ENCODE results near the gene TMEM107.
"Not testable (repeated sequence)": the region's sequence is repeated elsewhere in the genome, so short reads cannot be mapped to it uniquely, and the experiment has no call there.

TMEM107 gene

DNA sequence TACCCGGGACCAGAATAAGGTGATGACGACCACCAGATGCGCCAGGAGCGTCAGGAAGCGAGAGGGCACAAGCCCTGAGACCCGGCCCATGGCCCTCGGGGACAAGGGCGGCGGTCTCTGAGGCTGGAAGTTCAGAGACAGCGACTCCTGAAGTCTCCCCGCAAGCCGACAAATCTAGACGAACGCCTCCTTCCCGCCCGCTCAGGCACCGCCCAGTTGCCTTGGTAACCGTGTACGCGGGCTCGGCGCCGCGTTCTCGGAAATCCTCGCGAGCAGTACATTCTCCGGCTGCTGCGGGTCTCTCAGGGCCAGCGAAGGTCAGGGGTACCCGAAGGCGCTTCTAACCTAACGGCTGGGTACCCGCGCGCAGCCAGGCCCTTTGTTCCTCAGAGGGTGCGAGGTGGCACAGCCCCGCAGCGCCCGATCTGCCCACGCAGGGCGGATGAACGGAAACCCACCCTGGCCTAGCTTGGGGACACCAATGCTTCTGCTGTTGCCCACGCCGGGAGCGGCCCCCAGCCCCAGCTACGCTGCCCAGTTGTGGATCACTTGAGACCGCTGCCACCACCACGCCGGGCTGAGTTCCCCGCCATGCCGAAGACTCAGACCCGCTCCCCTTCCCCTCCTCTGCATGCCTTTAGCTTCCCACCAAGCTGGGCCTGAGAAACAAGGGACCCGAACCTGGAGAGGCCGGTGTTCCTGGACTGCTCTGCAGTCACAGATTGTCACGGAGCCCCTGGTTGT is at the start of gene TMEM107:
TSS of gene TMEM107 (minus strand) at position 184 of the 744 bp plus-strand sequence. CDS start at position 90, 94 bp downstream.
- peak; percentile 74 to 75 for DNase-seq (ENCODE audit: low read depth in 2 of 2)

DNA sequence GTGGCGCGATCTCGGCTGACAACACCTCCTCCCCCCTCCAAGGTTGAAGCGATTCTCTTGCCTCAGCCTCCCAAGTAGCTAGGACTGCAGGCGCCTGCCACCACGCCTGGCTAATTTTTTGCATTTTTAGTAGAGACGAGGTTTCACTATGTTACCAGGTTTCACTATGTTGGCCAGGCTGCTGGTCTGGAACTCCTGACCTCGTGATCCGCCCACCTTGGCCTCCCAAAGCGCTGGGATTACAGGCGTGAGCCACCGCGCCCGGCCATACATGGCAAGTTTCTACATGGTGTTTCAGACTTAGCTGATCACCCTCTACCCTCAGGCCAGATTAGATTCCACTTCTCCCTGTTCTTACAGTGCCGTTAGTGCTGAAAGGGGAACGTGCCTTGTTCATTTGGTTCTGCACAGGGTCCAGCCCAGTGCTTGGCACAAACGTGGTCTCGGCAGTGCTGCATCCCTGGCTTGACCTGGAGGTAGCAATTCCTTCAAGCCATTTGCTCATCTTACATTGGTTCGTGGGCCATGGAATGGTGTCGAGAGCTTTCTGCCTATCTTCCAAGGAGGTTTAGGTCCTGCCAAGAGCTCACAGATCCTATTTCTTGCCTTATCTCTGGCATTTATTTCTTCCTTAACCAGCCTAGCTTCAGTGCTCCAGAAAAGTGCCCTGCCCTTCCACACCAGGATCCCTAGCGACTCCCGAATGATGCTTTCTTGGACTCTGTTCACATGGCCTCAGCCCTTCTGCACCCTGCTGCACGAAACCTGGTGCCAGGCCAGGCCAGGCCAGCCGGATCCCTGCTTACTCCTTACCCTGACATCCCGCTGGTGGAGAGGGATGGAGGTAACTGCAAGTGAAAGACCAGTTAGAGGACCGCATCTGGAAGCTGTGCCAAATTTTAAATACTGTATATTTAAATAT is 49.0 kb upstream of the TMEM107 start:
- DNase-seq (ENCODE audit: low read depth in 2 of 2) = no peak

- DNase-seq (ENCODE audit: low read depth in 2 of 2) = peak in 1 of 2 donors; percentile 29
Observed at GRCh38 chr17:8223356-8224126, 47.4 kb upstream of the TMEM107 start.

GRCh38 chr17:8222630-8223355 is 46.6 kb upstream of the TMEM107 start:
- DNase-seq (ENCODE audit: low read depth in 2 of 2) = peak; percentile 80 to 81

GRCh38 chr17:8222380-8222629 is 46.1 kb upstream of the TMEM107 start:
- no peak for DNase-seq (ENCODE audit: low read depth in 2 of 2)

- DNase-seq (ENCODE audit: low read depth in 2 of 2) = peak; percentile 80 to 83
Observed at GRCh38 chr17:8221663-8222379, 45.6 kb upstream of the TMEM107 start.

DNA sequence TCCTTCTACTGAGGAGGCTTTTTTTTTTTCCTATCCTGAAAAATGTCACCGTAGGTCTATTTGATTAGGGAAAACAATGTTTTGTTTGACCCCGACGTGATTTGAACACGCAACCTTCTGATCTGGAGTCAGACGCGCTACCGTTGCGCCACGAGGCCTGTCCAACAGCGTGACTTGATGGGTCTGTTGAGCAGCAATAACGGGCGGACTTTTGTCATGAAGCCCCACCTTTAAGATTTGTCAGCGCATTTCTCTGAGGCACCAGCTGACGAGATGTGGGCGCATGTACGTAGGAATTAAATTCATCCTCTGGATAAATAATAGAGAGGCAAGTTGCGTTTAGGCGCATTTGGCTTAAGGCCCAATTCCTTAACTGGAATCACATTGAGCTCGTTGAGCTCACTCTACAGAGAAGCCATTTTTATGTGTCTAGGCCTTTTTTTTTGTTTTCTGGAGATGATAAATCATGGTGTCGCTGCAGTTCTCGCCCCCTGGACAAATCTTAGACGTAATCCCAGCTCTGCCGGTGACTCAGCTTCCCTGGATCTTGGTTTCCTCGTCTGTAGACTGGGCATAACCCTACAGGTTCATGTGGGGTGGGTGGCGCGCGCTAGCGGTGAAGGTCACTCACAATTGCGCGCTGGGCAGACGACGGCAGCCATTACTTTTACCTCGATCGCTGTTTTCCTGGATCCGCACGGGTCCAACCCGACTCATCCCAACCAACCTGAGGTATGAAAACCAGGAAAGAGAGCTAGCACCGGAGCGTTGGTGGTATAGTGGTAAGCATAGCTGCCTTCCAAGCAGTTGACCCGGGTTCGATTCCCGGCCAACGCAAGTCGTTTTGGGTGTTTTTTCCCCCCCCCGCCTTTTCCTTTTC is 44.8 kb upstream of the TMEM107 start:
- peak; percentile 73 to 76 for DNase-seq (ENCODE audit: low read depth in 2 of 2)

- DNase-seq (ENCODE audit: low read depth in 2 of 2) = not testable (repeated sequence)
Observed at GRCh38 chr17:8214000-8214399, 37.8 kb upstream of the TMEM107 start.

DNA sequence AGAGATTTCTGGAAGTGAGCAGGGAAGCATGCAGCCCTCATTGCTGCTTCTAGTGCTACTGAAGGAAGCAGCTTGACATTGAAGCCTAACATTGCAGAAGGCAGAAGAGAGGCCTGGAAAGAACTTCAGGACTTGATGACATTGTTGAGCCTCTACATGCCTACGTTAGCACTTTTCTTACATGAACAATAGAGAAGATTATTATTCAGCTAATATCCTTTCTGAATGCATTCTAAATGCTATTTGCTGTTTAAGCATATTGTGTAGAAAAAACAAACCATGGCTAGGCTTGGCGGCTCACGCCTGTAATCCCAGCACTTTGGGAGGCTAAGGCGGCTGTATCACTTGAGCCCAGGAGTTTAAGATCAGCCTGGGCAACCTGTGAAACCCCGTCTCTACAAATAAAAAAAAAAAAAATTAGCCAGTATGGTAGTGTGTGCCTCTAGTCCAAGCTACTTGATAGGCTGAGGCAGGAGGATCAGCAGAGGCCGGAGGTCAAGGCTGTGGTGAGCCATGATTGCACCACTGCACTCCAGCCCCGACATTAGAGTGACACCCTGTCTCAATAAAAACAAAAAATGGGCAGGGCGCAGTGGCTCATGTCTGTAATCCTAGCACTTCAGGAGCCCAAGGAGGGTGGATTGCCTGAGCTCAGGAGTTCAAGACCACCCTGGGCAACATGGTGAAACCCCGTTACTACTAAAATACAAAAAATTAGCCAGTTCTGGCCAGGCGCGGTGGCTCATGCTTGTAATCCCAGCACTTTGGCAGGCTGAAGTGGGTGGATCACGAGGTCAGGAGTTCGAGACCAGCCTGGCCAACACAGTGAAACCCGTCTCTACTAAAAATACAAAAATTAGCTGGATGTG is 36.4 kb upstream of the TMEM107 start:
- no peak for DNase-seq (ENCODE audit: low read depth in 2 of 2)

DNA sequence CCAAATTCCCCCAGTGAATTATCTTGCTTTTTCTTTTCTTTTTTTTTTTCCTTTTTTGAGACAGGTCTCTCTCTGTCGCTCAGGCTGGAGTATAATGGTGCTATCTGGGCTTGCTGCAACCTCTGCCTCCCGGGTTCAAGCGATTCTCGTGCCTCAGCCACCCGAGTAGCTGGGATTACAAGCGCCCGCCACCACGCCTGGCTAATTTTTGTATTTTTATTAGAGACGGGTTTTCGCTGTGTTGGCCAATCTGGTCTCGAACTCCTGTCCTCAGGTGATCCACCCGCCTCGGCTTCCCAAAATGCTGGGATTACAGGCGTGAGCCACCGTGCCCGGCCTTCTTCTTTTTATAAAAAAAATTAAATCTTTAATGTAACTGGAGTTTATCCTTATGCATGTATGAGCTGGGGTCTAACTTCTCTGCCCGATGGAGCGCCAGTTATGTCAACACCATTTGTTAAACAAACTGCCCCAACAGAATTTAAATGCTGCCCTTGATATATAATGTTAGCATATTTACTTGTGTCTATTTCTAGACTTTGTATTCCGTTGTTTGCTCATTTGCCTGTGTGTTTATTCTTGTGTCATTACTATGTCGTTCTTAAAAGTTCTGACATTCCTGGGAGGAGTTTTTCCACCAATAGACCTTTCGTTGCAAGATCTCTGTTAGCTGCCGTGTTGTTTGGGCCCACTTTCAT is 34.7 kb upstream of the TMEM107 start:
- DNase-seq (ENCODE audit: low read depth in 2 of 2) = no peak

DNA sequence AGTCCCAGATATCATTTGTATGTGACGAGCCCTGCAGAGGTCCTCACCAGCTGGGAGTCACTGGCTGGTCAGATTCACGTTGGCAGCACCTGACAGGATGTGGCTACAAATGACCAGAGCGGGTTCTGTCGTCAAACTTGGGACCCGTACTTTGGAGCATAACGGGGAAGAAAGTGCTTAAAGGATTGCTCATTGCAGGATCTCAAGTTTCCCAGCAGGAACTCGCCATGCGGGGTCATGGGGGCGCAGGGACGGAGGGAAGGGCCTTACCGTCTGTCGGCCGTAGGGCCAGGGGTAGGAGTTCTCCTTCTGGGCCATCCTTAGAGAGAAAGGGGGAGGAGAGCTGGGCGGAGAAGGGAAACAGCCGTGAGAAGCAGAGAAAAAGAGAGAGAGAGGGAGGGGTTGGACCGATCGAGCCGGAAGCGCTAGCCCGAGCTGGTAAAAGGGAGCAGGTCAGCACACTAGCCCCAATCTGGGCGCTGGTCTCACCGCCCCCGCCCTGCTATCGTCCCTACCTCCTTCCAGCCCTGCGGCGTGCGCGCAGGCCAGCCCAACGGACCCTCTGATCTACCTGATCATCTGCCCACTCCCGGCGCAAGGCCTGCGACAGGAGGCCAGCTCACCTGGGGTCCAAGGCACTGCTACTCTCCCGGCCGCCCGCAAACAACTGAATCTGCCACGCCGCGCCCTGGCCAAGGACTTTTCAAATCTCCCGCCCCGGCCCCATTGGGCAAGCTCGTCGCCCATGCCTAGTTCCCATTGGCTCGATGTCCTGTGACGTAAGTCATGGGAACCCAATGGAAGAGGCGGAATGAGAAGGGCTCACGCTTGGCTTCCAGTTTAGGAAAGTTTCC is 34.0 kb upstream of the TMEM107 start, which contains the start of gene AURKB:
TSS of gene AURKB (minus strand) at position 669 of the 854 bp plus-strand sequence. CDS start at position 318, 351 bp downstream.
- peak; percentile 77 to 85 for DNase-seq (ENCODE audit: low read depth in 2 of 2)

DNA sequence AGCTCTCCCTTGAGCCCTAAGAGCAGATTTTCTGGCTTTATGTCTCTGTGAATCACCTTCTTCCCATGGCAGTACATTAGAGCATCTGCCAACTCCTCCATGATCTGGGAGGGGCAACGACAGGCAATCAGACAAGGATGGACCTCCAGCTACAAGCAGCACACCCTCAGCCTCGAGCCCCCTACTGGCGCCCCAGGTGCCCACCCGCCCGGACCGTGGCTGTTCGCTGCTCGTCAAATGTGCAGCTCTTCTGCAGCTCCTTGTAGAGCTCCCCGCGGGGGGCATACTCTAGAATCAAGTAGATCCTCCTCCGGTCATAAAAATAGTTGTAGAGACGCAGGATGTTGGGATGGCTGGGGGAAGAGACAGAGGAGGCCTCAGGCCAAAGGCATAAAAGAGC is 30.4 kb upstream of the TMEM107 start:
- DNase-seq (ENCODE audit: low read depth in 2 of 2) = no peak

GRCh38 chr17:8204761-8205555 is 28.8 kb upstream of the TMEM107 start:
- no peak for DNase-seq (ENCODE audit: low read depth in 2 of 2)

DNA sequence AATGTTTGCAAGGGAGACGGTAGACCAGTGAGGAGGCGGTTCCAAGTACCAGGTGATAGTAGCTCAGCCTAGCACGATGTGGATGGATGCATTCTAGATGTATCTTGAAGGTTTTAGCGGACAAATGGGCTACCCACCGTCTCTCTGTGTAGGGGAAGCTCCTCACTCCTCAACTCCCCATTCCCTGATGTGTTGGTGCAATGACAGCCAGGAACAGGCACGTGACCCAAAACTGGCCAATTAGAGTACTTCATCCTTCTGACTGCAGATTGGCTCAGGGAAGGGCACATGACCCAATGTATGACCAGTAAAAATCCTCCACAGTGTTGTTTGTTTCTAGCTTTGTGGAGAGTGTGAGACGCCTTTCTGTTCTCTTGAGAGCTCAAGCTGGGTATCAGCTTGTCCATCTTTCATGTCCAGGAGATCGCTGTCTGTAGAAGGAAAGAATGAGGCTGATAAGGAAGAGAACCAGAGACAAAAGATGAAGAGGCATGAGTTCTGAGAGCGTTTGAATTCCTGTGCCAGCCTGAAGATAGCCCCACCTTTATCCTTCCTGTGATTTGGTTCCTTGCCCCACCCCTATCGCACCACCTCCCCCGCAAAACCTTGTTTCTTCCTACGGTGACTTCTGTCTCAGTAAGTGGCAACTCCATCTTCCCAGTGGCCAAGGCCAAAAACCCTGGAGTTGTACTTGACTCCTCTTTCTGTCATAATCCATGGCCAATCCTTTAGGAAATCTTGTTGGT is 16.1 kb upstream of the TMEM107 start:
- DNase-seq (ENCODE audit: low read depth in 2 of 2) = no peak

- no peak for DNase-seq (ENCODE audit: low read depth in 2 of 2)
Observed at GRCh38 chr17:8190506-8190905, 14.3 kb upstream of the TMEM107 start.
